ENCODE measurements around the gene SNRPD3.

Gene SNRPD3

GRCh38 chr22:24543679-24544243, 12.0 kb upstream of the SNRPD3 start:
- Histone ChIP-seq H2AFZ (ENCODE audit: low read length) (no peak overlapping the region), H3K79me1 (ENCODE audit: low read depth, low read length) (peaks cover 7% of the 10 kb centered on the region)

GRCh38 chr22:24548812-24549211, 7.0 kb upstream of the SNRPD3 start:
- DNase-seq (ENCODE audit: low spot score): no peak
- H4K91ac ChIP-seq (ENCODE audit: low read depth, low read length, poor library complexity): no peak overlapping the region
- H4K8ac ChIP-seq (ENCODE audit: low read depth, low read length): no peak overlapping the region
- no peak overlapping the region for H3K9ac ChIP-seq (ENCODE audit: low read depth, low read length, poor library complexity)
- H3K18ac ChIP-seq (ENCODE audit: low read length): no peak overlapping the region
- no peak overlapping the region for H2BK15ac ChIP-seq (ENCODE audit: low read length)
- peaks cover 29% of the 10 kb centered on the region for H3K79me1 ChIP-seq (ENCODE audit: low read depth, low read length)
- no peak overlapping the region for H2BK5ac ChIP-seq (ENCODE audit: low read length)
- no peak overlapping the region for H2BK120ac ChIP-seq (ENCODE audit: low read depth, low read length)
- WGBS, 2 donors (ENCODE audit: extremely low coverage in 2 of 2, insufficient read length in 2 of 2, insufficient replicate concordance in 1 of 2): no CpG with 5 or more reads among the region's 4 CpGs
- peaks cover 36 to 73% of the 10 kb centered on the region in 2 donors for H3K36me3 ChIP-seq (replicated peaks in 1 of 2; ENCODE audit: control insufficient read depth in 2 of 2, insufficient read depth in 2 of 2, low read length in 2 of 2)
- H2BK12ac ChIP-seq (ENCODE audit: low read length): no peak overlapping the region
- no peak overlapping the region for H2AK5ac ChIP-seq (ENCODE audit: low read depth, low read length)
- H2AFZ ChIP-seq (ENCODE audit: low read length): no peak overlapping the region
- no peak overlapping the region for H3K4ac ChIP-seq (ENCODE audit: low read length)
- no peaks in the 10 kb centered on the region for H3K27me3 ChIP-seq (ENCODE audit: control insufficient read depth in 3 of 3, insufficient read depth in 3 of 3, low read depth in 1 of 3, low read length in 3 of 3)
- H3K4me1 ChIP-seq (ENCODE audit: control insufficient read depth in 2 of 2, insufficient read depth in 1 of 2, low read depth in 1 of 2, low read length in 2 of 2): peaks cover 3 to 7% of the 10 kb centered on the region in 2 donors
- no peak overlapping the region for H3K4me3 ChIP-seq (ENCODE audit: low read length in 2 of 2)
- H3K9me3 ChIP-seq (replicated peaks in 1 of 2; ENCODE audit: control insufficient read depth in 2 of 2, insufficient read depth in 1 of 2, low read depth in 1 of 2, low read length in 2 of 2): peaks cover 0 to 2% of the 10 kb centered on the region in 2 donors
- no peak overlapping the region for H3K27ac ChIP-seq (replicated peaks; ENCODE audit: low read length)
- H3K4me2 ChIP-seq (ENCODE audit: insufficient read depth, low read length, poor library complexity, severe bottlenecking): no peak overlapping the region
- no peak overlapping the region for H3K14ac ChIP-seq (ENCODE audit: low read length)
- no peak overlapping the region for H3K23ac ChIP-seq (ENCODE audit: low read depth, low read length, poor library complexity)

More at GRCh38 chr22:24543679-24544243, 12.0 kb upstream of the SNRPD3 start:
- H2BK15ac ChIP-seq (ENCODE audit: low read length): no peak overlapping the region
- no peak overlapping the region for H2BK120ac ChIP-seq (ENCODE audit: low read depth, low read length)
- no peaks in the 10 kb centered on the region for H3K27me3 ChIP-seq (ENCODE audit: control insufficient read depth in 3 of 3, insufficient read depth in 3 of 3, low read depth in 1 of 3, low read length in 3 of 3)
- no peak for DNase-seq (ENCODE audit: low spot score)
- no peak overlapping the region for H2BK5ac ChIP-seq (ENCODE audit: low read length)
- H2BK12ac ChIP-seq (ENCODE audit: low read length): no peak overlapping the region
- H3K23ac ChIP-seq (ENCODE audit: low read depth, low read length, poor library complexity): no peak overlapping the region
- H3K4me1 ChIP-seq (ENCODE audit: control insufficient read depth in 2 of 2, insufficient read depth in 1 of 2, low read depth in 1 of 2, low read length in 2 of 2): no peaks in the 10 kb centered on the region
- H3K27ac ChIP-seq (replicated peaks; ENCODE audit: low read length): no peak overlapping the region
- H3K4me3 ChIP-seq (ENCODE audit: low read length in 2 of 2): no peak overlapping the region
- H3K9me3 ChIP-seq (replicated peaks in 1 of 2; ENCODE audit: control insufficient read depth in 2 of 2, insufficient read depth in 1 of 2, low read depth in 1 of 2, low read length in 2 of 2): peaks cover 0 to 2% of the 10 kb centered on the region in 2 donors
- H3K14ac ChIP-seq (ENCODE audit: low read length): no peak overlapping the region
- H3K9ac ChIP-seq (ENCODE audit: low read depth, low read length, poor library complexity): peak overlapping the region; percentile 54
- peaks cover 59 to 82% of the 10 kb centered on the region in 2 donors for H3K36me3 ChIP-seq (replicated peaks in 1 of 2; ENCODE audit: control insufficient read depth in 2 of 2, insufficient read depth in 2 of 2, low read length in 2 of 2)
- WGBS, 2 donors (ENCODE audit: extremely low coverage in 2 of 2, insufficient read length in 2 of 2, insufficient replicate concordance in 1 of 2): no CpG with 5 or more reads among the region's 11 CpGs
- H2AK5ac ChIP-seq (ENCODE audit: low read depth, low read length): no peak overlapping the region
- no peak overlapping the region for H3K4me2 ChIP-seq (ENCODE audit: insufficient read depth, low read length, poor library complexity, severe bottlenecking)
- no peak overlapping the region for H4K91ac ChIP-seq (ENCODE audit: low read depth, low read length, poor library complexity)
- no peak overlapping the region for H4K8ac ChIP-seq (ENCODE audit: low read depth, low read length)
- H3K4ac ChIP-seq (ENCODE audit: low read length): peak overlapping the region; percentile 6
- no peak overlapping the region for H3K18ac ChIP-seq (ENCODE audit: low read length)

DNA sequence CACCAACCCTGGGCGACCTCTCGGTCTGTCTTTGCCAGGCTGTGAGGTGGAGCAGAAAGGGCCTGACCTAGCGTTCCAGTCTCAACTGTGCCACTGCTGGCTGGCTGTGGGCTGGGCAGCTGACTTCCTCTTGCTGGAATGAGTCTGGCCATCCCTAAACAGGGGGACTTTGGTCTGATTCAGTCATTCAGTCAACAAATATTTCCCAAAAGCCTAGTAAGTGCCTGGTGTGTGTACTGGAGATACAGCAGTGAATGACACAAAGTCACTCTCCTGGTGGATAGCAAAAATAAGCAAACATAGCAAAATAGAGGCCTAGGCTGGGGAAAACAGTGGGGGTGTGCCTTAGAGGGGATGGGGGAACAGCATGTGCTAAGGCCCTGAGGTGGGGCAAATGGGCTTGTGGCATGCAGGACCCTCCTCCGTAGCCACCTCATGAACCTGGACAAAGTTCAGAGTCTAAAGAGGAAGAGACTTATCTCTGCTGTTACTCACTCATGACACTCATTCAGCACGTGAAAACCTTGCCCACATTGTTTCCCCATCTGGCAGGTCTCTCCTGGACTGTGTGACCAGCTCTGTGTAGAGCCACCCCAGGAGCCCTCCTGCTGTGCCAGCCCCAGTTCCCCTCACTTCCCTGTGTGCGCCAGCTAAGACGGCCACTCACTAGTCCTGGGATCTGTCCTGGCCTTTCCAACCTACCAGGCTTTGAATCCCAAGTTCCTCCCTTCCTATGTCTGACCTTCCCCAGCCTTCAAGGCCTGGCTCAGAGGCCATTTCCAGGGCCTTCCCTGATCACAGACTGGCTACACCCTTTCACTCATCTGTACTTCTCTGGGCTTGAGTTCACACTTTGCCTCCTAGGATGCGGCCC, 5.5 kb upstream of the SNRPD3 start:
- Histone ChIP-seq H3K14ac (ENCODE audit: low read length) (no peak overlapping the region), H3K18ac (ENCODE audit: low read length) (no peak overlapping the region), H3K4me1 (ENCODE audit: control insufficient read depth in 2 of 2, insufficient read depth in 1 of 2, low read depth in 1 of 2, low read length in 2 of 2) (peaks cover 8% of the 10 kb centered on the region in 2 donors), H2BK15ac (ENCODE audit: low read length) (no peak overlapping the region), H3K36me3 (replicated peaks in 1 of 2; ENCODE audit: control insufficient read depth in 2 of 2, insufficient read depth in 2 of 2, low read length in 2 of 2) (peaks cover 27 to 59% of the 10 kb centered on the region in 2 donors), H4K8ac (ENCODE audit: low read depth, low read length) (peak overlapping the region; percentile 24), H3K9me3 (replicated peaks in 1 of 2; ENCODE audit: control insufficient read depth in 2 of 2, insufficient read depth in 1 of 2, low read depth in 1 of 2, low read length in 2 of 2) (peaks cover 0 to 2% of the 10 kb centered on the region in 2 donors), H2AK5ac (ENCODE audit: low read depth, low read length) (no peak overlapping the region), H3K79me1 (ENCODE audit: low read depth, low read length) (peaks cover 36% of the 10 kb centered on the region), H3K9ac (ENCODE audit: low read depth, low read length, poor library complexity) (no peak overlapping the region), H3K4ac (ENCODE audit: low read length) (no peak overlapping the region), H3K4me3 (ENCODE audit: low read length in 2 of 2) (no peak overlapping the region), H2BK12ac (ENCODE audit: low read length) (no peak overlapping the region), H2BK5ac (ENCODE audit: low read length) (no peak overlapping the region), H3K4me2 (ENCODE audit: insufficient read depth, low read length, poor library complexity, severe bottlenecking) (no peak overlapping the region), H4K91ac (ENCODE audit: low read depth, low read length, poor library complexity) (no peak overlapping the region), H2AFZ (ENCODE audit: low read length) (no peak overlapping the region), H3K27me3 (ENCODE audit: control insufficient read depth in 3 of 3, insufficient read depth in 3 of 3, low read depth in 1 of 3, low read length in 3 of 3) (no peaks in the 10 kb centered on the region), H3K27ac (replicated peaks; ENCODE audit: low read length) (no peak overlapping the region), H3K23ac (ENCODE audit: low read depth, low read length, poor library complexity) (no peak overlapping the region), H2BK120ac (ENCODE audit: low read depth, low read length) (no peak overlapping the region)
- no CpG with 5 or more reads among the region's 8 CpGs for WGBS, 2 donors (ENCODE audit: extremely low coverage in 2 of 2, insufficient read length in 2 of 2, insufficient replicate concordance in 1 of 2)
- DNase-seq (ENCODE audit: low spot score): no peak

DNA sequence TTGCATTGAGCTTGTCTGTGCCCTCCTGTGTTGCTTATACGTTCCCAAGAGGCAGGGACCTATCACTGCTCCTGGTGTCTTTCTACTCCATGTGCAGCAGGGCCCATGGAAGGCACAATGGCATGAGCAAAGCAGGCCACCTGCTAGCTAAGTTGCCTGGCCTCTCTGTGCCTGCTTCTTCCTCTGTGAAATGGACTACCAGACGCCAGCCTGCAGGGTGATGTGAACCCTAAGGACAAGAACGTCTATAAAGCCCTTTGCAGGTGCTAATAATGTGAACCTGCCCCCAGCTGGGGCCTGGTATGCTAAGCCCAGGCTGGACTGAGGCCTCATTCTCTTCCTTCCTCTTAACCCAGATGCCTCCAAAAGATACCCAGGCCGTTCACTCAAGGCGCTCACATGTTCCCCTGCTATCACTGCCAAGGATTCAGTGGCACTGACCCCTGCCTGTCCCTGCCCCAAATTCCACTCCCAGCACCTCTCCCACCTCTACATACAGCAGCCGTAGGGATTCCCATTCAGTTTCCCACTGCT, 4.8 kb upstream of the SNRPD3 start:
- no peak overlapping the region for H3K23ac ChIP-seq (ENCODE audit: low read depth, low read length, poor library complexity)
- no peak overlapping the region for H4K91ac ChIP-seq (ENCODE audit: low read depth, low read length, poor library complexity)
- no peaks in the 10 kb centered on the region for H3K27me3 ChIP-seq (ENCODE audit: control insufficient read depth in 3 of 3, insufficient read depth in 3 of 3, low read depth in 1 of 3, low read length in 3 of 3)
- H2BK15ac ChIP-seq (ENCODE audit: low read length): no peak overlapping the region
- no peak overlapping the region for H2AK5ac ChIP-seq (ENCODE audit: low read depth, low read length)
- H4K8ac ChIP-seq (ENCODE audit: low read depth, low read length): no peak overlapping the region
- no peak for DNase-seq (ENCODE audit: low spot score)
- no peak overlapping the region for H3K4me3 ChIP-seq (ENCODE audit: low read length in 2 of 2)
- no peak overlapping the region for H3K4ac ChIP-seq (ENCODE audit: low read length)
- no peak overlapping the region for H3K4me2 ChIP-seq (ENCODE audit: insufficient read depth, low read length, poor library complexity, severe bottlenecking)
- H2BK12ac ChIP-seq (ENCODE audit: low read length): no peak overlapping the region
- peak overlapping the region; percentile 61 for H2BK5ac ChIP-seq (ENCODE audit: low read length)
- no peak overlapping the region for H3K14ac ChIP-seq (ENCODE audit: low read length)
- no CpG with 5 or more reads among the region's 6 CpGs for WGBS, 2 donors (ENCODE audit: extremely low coverage in 2 of 2, insufficient read length in 2 of 2, insufficient replicate concordance in 1 of 2)
- H3K27ac ChIP-seq (replicated peaks; ENCODE audit: low read length): no peak overlapping the region
- peaks cover 0 to 2% of the 10 kb centered on the region in 2 donors for H3K9me3 ChIP-seq (replicated peaks in 1 of 2; ENCODE audit: control insufficient read depth in 2 of 2, insufficient read depth in 1 of 2, low read depth in 1 of 2, low read length in 2 of 2)
- H3K9ac ChIP-seq (ENCODE audit: low read depth, low read length, poor library complexity): no peak overlapping the region
- no peak overlapping the region for H3K18ac ChIP-seq (ENCODE audit: low read length)
- H2AFZ ChIP-seq (ENCODE audit: low read length): no peak overlapping the region
- peaks cover 8% of the 10 kb centered on the region in 2 donors for H3K4me1 ChIP-seq (ENCODE audit: control insufficient read depth in 2 of 2, insufficient read depth in 1 of 2, low read depth in 1 of 2, low read length in 2 of 2)
- peaks cover 36% of the 10 kb centered on the region for H3K79me1 ChIP-seq (ENCODE audit: low read depth, low read length)
- H2BK120ac ChIP-seq (ENCODE audit: low read depth, low read length): no peak overlapping the region
- H3K36me3 ChIP-seq (replicated peaks in 1 of 2; ENCODE audit: control insufficient read depth in 2 of 2, insufficient read depth in 2 of 2, low read length in 2 of 2): peaks cover 26 to 57% of the 10 kb centered on the region in 2 donors
